Gastroesophageal sphincter (tissue), 4 donors: ENCODE data around the gene FXYD6. TPM values are rescaled to one million over a fixed set of nuclear protein-coding genes. Genes with fewer than 3 reads are reported as not detected.

ENCODE experiments used
- ATAC-seq: fragments of 150-250 bp; one replicate; pipeline ENCODE4 v1.9.1; 2016; ENCODE audit warnings: mild to moderate bottlenecking, moderate library complexity
- H3K27ac ChIP-seq, 4 donors: fragments of 200-600 bp; sonication (generic) in 3 of 4; 1 replicate in 3 of 4; 2 replicates in 1 of 4; pipeline ENCODE4 v1.5.1; 2016 to 2019
- H3K27me3 ChIP-seq: fragments of 200-600 bp; sonication (generic); one replicate; pipeline ENCODE4 v1.5.1; 2019
- H3K36me3 ChIP-seq, 2 donors: fragments of 200-600 bp; sonication (generic); one replicate each; pipeline ENCODE4 v1.5.1; 2019; ENCODE audit warnings: control low read depth in 1 of 2
- H3K4me1 ChIP-seq, 3 donors: fragments of 200-600 bp; sonication (generic); 1 replicate in 2 of 3; 2 replicates in 1 of 3; pipeline ENCODE4 v1.5.1; 2016 to 2019; ENCODE audit warnings: control low read depth in 2 of 3
- H3K4me3 ChIP-seq, 2 donors: fragments of 200-600 bp; sonication (generic); one replicate each; pipeline ENCODE4 v1.5.1; 2019; ENCODE audit warnings: mild to moderate bottlenecking in 1 of 2, moderate library complexity in 1 of 2
- H3K9me3 ChIP-seq, 3 donors: fragments of 200-600 bp; sonication (generic); one replicate each; pipeline ENCODE4 v1.5.1; 2017 to 2019; ENCODE audit warnings: control low read depth in 2 of 3
- CTCF ChIP-seq, 4 experiments: fragments of 200-600 bp in 2 of 4; fragments of 450-650 bp in 2 of 4; sonication (generic) in 1 of 4; IDR thresholded peaks; one replicate each; pipeline ENCODE4 v1.5.1; 2017 to 2019; ENCODE audit warnings: antibody characterized with exemption in 4 of 4, mild to moderate bottlenecking in 2 of 4, moderate library complexity in 2 of 4
- EP300 ChIP-seq: sonication (generic); formaldehyde crosslinking; IDR thresholded peaks from one replicate; pipeline ENCODE4 v1.6.1; 2017; ENCODE audit warnings: antibody characterized with exemption, mild to moderate bottlenecking
- POLR2A ChIP-seq, 2 donors: fragments of 450-650 bp; IDR thresholded peaks; one replicate each; pipeline ENCODE4 v1.6.1; 2017; ENCODE audit warnings: antibody characterized with exemption in 2 of 2, mild to moderate bottlenecking in 2 of 2, moderate library complexity in 1 of 2
- POLR2AphosphoS5 ChIP-seq: sonication (generic); formaldehyde crosslinking; IDR thresholded peaks from one replicate; pipeline ENCODE4 v1.6.1; 2017; ENCODE audit warnings: antibody characterized with exemption
- WGBS, 2 donors: methylation state at CpG; one replicate each; pipeline ENCODE4 v1.1.5; 2018; ENCODE audit warnings: low coverage in 1 of 2; 5-methylcytosine and 5-hydroxymethylcytosine counted together
- total RNA-seq, 4 donors: library from RNA; depleted of rRNA; stranded (reverse); fragments of >200 nt; gene quantifications; one replicate each; pipeline ENCODE4 v1.1.0, GENCODE V29; 2016

Gene FXYD6
- total RNA-seq, 4 donors from 2014 or later: 28.6 to 76.7 (median 74.4) TPM

DNA sequence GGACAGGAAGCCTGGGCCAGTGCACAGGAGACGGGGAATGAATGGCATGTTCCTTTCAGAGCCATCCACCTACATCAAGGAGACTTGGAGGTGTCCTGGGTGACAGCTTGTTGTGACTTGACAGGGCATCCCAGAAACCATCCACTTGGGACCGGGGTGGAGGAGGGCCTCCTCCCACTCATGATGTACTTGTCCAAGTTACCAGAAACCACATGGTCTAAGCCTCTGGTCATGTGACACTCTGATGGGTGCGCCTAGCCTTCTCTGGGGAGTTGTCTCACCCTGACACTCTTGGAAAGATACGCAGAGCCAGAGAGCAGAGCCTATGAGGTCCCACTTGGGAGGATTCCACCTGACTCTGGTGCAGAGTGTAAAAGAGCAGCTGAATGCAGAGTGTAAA is 21.6 kb upstream of the FXYD6 start:
- TF ChIP-seq EP300 (no peak), CTCF (IDR thresholded peaks at IDR 0.05) (no peak), POLR2A (IDR thresholded peaks at IDR 0.05) (no peak), POLR2AphosphoS5 (no peak)
- no CpG with 5 or more reads among the region's 4 CpGs for WGBS, 2 donors
- ATAC-seq: no peak
- Histone ChIP-seq H3K9me3 (no peaks in the 10 kb centered on the region), H3K4me3 (no peak overlapping the region), H3K27me3 (no peaks in the 10 kb centered on the region), H3K4me1 (no peaks in the 10 kb centered on the region), H3K27ac (no peak overlapping the region), H3K36me3 (no peaks in the 10 kb centered on the region)

DNA sequence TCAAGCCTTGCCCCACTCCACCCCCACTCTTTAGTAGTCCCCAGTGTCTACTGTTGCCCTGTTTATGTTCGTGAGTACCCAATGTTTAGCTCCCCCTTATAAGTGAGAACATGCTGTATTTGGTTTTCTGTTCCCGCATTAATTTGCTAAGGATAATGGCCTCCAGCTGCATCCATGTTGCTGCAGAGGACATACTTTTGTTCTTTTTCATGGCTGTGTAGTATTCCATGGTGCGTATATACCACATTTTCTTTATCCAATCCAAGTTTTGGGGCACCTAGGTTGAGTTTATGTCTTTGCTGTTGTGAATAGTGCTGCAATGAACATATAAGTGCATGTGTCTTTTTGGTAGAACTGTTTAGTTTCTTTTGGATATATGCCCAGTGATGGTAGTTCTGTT is 16.2 kb upstream of the FXYD6 start:
- no peak for TF ChIP-seq EP300
- no peak for TF ChIP-seq POLR2AphosphoS5
- TF ChIP-seq CTCF (IDR thresholded peaks at IDR 0.05): no peak
- no peak for TF ChIP-seq POLR2A (IDR thresholded peaks at IDR 0.05)
- Histone ChIP-seq H3K4me1 (no peaks in the 10 kb centered on the region), H3K36me3 (no peaks in the 10 kb centered on the region), H3K27me3 (no peaks in the 10 kb centered on the region), H3K4me3 (no peak overlapping the region), H3K9me3 (no peaks in the 10 kb centered on the region), H3K27ac (no peak overlapping the region)
- no peak for ATAC-seq
- 88 to 100% methylated on average over 2 to 3 of the region's 3 CpGs for WGBS, 2 donors

GRCh38 chr11:117891362-117891761 is 14.9 kb upstream of the FXYD6 start:
- 67 to 88% methylated on average over 1 to 2 of the region's 2 CpGs for WGBS, 2 donors
- no peak overlapping the region for H3K27ac ChIP-seq
- H3K4me3 ChIP-seq: no peak overlapping the region
- no peaks in the 10 kb centered on the region for H3K36me3 ChIP-seq
- peaks cover 0 to 2% (median 0%) of the 10 kb centered on the region in 3 donors for H3K4me1 ChIP-seq
- no peak for TF ChIP-seq CTCF (IDR thresholded peaks at IDR 0.05)
- TF ChIP-seq EP300: no peak
- TF ChIP-seq POLR2A (IDR thresholded peaks at IDR 0.05): no peak
- TF ChIP-seq POLR2AphosphoS5: no peak
- no peaks in the 10 kb centered on the region for H3K9me3 ChIP-seq
- H3K27me3 ChIP-seq: no peaks in the 10 kb centered on the region
- ATAC-seq: no peak

DNA sequence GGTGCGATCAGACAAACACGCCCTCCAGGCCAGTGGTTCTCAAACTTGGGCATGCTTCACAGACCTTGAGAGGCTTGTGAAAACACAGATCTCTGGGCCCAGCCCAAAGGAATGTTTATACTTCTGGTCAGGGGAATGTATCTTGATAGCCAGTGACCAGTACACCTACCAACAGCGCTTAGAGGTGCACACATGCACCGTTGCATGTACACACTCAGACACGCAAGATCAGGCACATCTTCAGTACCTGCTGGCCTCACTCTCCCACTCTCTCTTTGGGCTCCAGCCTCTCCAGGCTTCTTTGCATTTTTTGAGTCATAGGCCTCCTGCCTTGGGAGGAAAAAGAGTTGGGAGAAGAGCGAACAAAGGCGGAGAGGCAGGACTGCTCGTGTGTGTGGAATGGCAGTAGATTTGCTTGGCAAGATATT is 11.7 kb upstream of the FXYD6 start:
- WGBS, 2 donors: 78% methylated on average over 5 to 6 of the region's 8 CpGs
- TF ChIP-seq CTCF (IDR thresholded peaks at IDR 0.05) (no peak), POLR2AphosphoS5 (no peak), EP300 (no peak), POLR2A (IDR thresholded peaks at IDR 0.05) (no peak)
- H3K9me3 ChIP-seq: no peaks in the 10 kb centered on the region

GRCh38 chr11:117887431-117888138 is 11.1 kb upstream of the FXYD6 start:
- H3K4me1 ChIP-seq: peaks cover 0 to 40% (median 12%) of the 10 kb centered on the region in 3 donors
- WGBS, 2 donors: 63 to 90% methylated on average over 2 to 6 of the region's 9 CpGs
- no peak overlapping the region for H3K4me3 ChIP-seq
- H3K9me3 ChIP-seq: no peaks in the 10 kb centered on the region
- H3K27ac ChIP-seq: no peak overlapping the region
- no peaks in the 10 kb centered on the region for H3K27me3 ChIP-seq
- ATAC-seq: no peak
- TF ChIP-seq EP300 (no peak), CTCF (IDR thresholded peaks at IDR 0.05) (no peak), POLR2AphosphoS5 (no peak), POLR2A (IDR thresholded peaks at IDR 0.05) (no peak)
- no peaks in the 10 kb centered on the region for H3K36me3 ChIP-seq

More for the DNA sequence above, 11.7 kb upstream of the FXYD6 start:
- peaks cover 0 to 34% (median 7%) of the 10 kb centered on the region in 3 donors for H3K4me1 ChIP-seq
- ATAC-seq: no peak
- H3K36me3 ChIP-seq: no peaks in the 10 kb centered on the region
- no peak overlapping the region for H3K4me3 ChIP-seq
- no peaks in the 10 kb centered on the region for H3K27me3 ChIP-seq
- H3K27ac ChIP-seq: no peak overlapping the region
